GM23338 (cell line): Measurements from ENCODE around the gene ZNF143. TPM values are rescaled to one million over a fixed set of nuclear protein-coding genes. Genes with fewer than 3 reads are reported as not detected.

Source experiments
- ATAC-seq: fragments of 200-7000 bp; cut with Tn5 transposase; 3 replicates; pipeline ENCODE4 v1.9.1; 2020
- DNase-seq: peaks from one replicate; pipeline ENCODE4 v3.0.0-alpha.2; 2015; ENCODE audit warnings: low spot score
- H2AFZ ChIP-seq: fragments of 200-600 bp; sonication (generic); 2 replicates; pipeline ENCODE4 v1.8.0; 2016; ENCODE audit warnings: antibody characterized with exemption, mild to moderate bottlenecking, moderate library complexity
- H3F3A ChIP-seq: fragments of 200-600 bp; sonication (generic); replicated peaks from 2 replicates; pipeline ENCODE4 v1.8.0; 2017; ENCODE audit warnings: antibody characterized with exemption, mixed run types, low read depth
- H3K27ac ChIP-seq: fragments of 200-600 bp; sonication (generic); 2 replicates; pipeline ENCODE4 v1.6.1; 2016; ENCODE audit warnings: low read depth
- H3K27me3 ChIP-seq: fragments of 200-600 bp; sonication (generic); 2 replicates; pipeline ENCODE4 v1.8.0; 2016; ENCODE audit warnings: mild to moderate bottlenecking, mixed run types, moderate library complexity; ENCODE audit not compliant: insufficient read depth
- H3K36me3 ChIP-seq: fragments of 200-600 bp; sonication (generic); 2 replicates; pipeline ENCODE4 v1.8.0; 2016; ENCODE audit warnings: mild to moderate bottlenecking; ENCODE audit not compliant: insufficient read depth
- H3K4me1 ChIP-seq: fragments of 200-600 bp; sonication (generic); 2 replicates; pipeline ENCODE4 v1.8.0; 2016; ENCODE audit warnings: mild to moderate bottlenecking, moderate library complexity; ENCODE audit not compliant: insufficient read depth
- H3K4me2 ChIP-seq: fragments of 200-600 bp; sonication (generic); 2 replicates; pipeline ENCODE4 v1.7.1; 2017; ENCODE audit warnings: mixed run types
- H3K4me3 ChIP-seq: fragments of 200-600 bp; sonication (generic); 2 replicates; pipeline ENCODE4 v1.6.1; 2016; ENCODE audit warnings: mixed run types
- H3K79me2 ChIP-seq: fragments of 200-600 bp; sonication (generic); replicated peaks from 2 replicates; pipeline ENCODE4 v1.8.0; 2017; ENCODE audit warnings: mild to moderate bottlenecking; ENCODE audit not compliant: insufficient read depth
- H3K9me2 ChIP-seq: fragments of 200-600 bp; sonication (generic); 2 replicates; pipeline ENCODE4 v1.8.0; 2017; ENCODE audit not compliant: insufficient read depth
- H4K20me1 ChIP-seq: fragments of 200-600 bp; sonication (generic); replicated peaks from 2 replicates; pipeline ENCODE4 v1.8.0; 2017; ENCODE audit warnings: mild to moderate bottlenecking; ENCODE audit not compliant: insufficient read depth
- H3K27ac Mint-ChIP-seq: 2 replicates; pipeline ENCODE4 v1.8.0; 2020; ENCODE audit warnings: inconsistent platforms, mild to moderate bottlenecking, moderate library complexity, mixed read lengths
- H3K27me3 Mint-ChIP-seq: 3 replicates; pipeline ENCODE4 v1.8.0; 2022; ENCODE audit warnings: low read depth, mild to moderate bottlenecking, moderate library complexity, mixed read lengths, inconsistent platforms; ENCODE audit not compliant: insufficient read depth, poor library complexity
- H3K36me3 Mint-ChIP-seq: 3 replicates; pipeline ENCODE4 v1.8.0; 2021; ENCODE audit warnings: low read depth, mild to moderate bottlenecking, inconsistent platforms, moderate library complexity, mixed read lengths
- H3K4me1 Mint-ChIP-seq: 3 replicates; pipeline ENCODE4 v1.8.0; 2020; ENCODE audit warnings: mild to moderate bottlenecking, inconsistent platforms, mixed read lengths
- H3K4me3 Mint-ChIP-seq: 3 replicates; pipeline ENCODE4 v1.8.0; 2021; ENCODE audit warnings: moderate library complexity, mild to moderate bottlenecking, inconsistent platforms, mixed read lengths
- H3K9me3 Mint-ChIP-seq: 3 replicates; pipeline ENCODE4 v1.8.0; 2020; ENCODE audit warnings: moderate library complexity, mild to moderate bottlenecking, inconsistent platforms, mixed read lengths
- CREB1 ChIP-seq: fragments of 250-450 bp; sonication (Bioruptor Pico); IDR thresholded peaks from 2 replicates; pipeline ENCODE4 v1.5.0; 2020; ENCODE audit warnings: low read depth, mild to moderate bottlenecking, moderate library complexity
- EZH2phosphoT487 ChIP-seq: fragments of 200-600 bp; sonication (generic); IDR thresholded peaks from one replicate; pipeline ENCODE4 v1.8.1; 2018; ENCODE audit warnings: antibody characterized with exemption; ENCODE audit not compliant: unreplicated experiment
- NANOG ChIP-seq: IDR thresholded peaks from 2 replicates; pipeline ENCODE4 v1.6.1; 2016; ENCODE audit warnings: antibody characterized with exemption, borderline replicate concordance
- STAT1 ChIP-seq: IDR thresholded peaks from one replicate; pipeline ENCODE4 v1.6.1; 2016; ENCODE audit warnings: antibody characterized with exemption; ENCODE audit not compliant: unreplicated experiment
- ZNF114 ChIP-seq: fragments of 250-450 bp; sonication (Bioruptor Pico); IDR thresholded peaks from 2 replicates; pipeline ENCODE4 v1.5.0; 2020; ENCODE audit warnings: mild to moderate bottlenecking, moderate library complexity
- ZNF331 ChIP-seq: fragments of 250-450 bp; sonication (Bioruptor Pico); IDR thresholded peaks from 2 replicates; pipeline ENCODE4 v1.5.0; 2020; ENCODE audit warnings: low read depth, mild to moderate bottlenecking, moderate library complexity
- polyA plus RNA-seq: library from polyadenylated mRNA; unstranded; fragments of >200 nt; fragmentation: Nextera tagmentation; extraction: Ambion mirVana; gene quantifications from 2 replicates; pipeline ENCODE4 v1.2.1, GENCODE V29; 2016
- total RNA-seq: library from RNA; depleted of rRNA; stranded (reverse); fragments of >200 nt; shearing (Covaris generic); gene quantifications from 2 replicates; pipeline ENCODE4 v1.2.3, GENCODE V29; 2014
- TF ChIP-seq, protein P1 (sequence below): fragments of 250-450 bp; sonication (Bioruptor Pico); IDR thresholded peaks from 2 replicates; pipeline ENCODE4 v1.5.0; 2020; ENCODE audit warnings: mild to moderate bottlenecking, moderate library complexity
- TF ChIP-seq, protein P2 (sequence below): IDR thresholded peaks from 2 replicates; pipeline ENCODE4 v1.6.1; 2016; ENCODE audit warnings: antibody characterized with exemption
- TF ChIP-seq, protein P3 (sequence below), 2 experiments: fragments of 200-600 bp in 1 of 2; sonication (generic) in 1 of 2; conservative IDR thresholded peaks; 2 replicates each; pipeline versions ENCODE4 v1.5.1 to v1.6.1; 2016 to 2017; ENCODE audit warnings: antibody characterized with exemption in 2 of 2, low read depth in 2 of 2, mild to moderate bottlenecking in 2 of 2, moderate library complexity in 1 of 2

ZNF143 gene
- total and polyA plus RNA-seq, 2 experiments from 2014 or later, result 33.5 to 44.2 TPM

DNA sequence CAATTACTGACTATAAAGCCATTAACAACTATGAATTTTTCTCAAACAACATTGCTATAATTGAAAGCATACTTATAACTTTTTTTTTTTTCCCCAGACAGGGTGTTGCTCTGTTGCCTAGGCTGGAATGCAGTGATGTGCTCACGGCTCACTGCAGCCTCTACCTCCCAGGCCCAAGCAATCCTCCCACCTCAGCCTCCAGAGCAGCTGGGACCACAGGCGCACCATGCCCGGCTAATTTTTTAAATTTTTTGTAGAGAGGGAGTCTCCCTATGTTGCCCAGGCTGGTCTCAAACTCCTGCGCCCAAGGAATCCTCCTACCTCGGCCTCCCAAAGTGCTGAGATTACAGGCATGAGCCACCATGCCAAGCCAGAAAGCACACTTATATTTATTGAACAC, 106.6 kb downstream of the ZNF143 start:
- Mint-ChIP-seq H3K27me3 (peaks cover 22% of the 10 kb centered on the region), H3K4me1 (peaks cover 50% of the 10 kb centered on the region), H3K9me3 (no peaks in the 10 kb centered on the region; the same call in 2 of the 3 replicates), H3K4me3 (no peak overlapping the region), H3K27ac (no peak overlapping the region; the same call in 1 of the 2 replicates), H3K36me3 (no peaks in the 10 kb centered on the region; the same call in 2 of the 3 replicates)
- Histone ChIP-seq H3K9me2 (no peaks in the 10 kb centered on the region), H4K20me1 (no peaks in the 10 kb centered on the region), H3K4me2 (no peak overlapping the region), H3F3A (no peaks in the 10 kb centered on the region), H3K4me1 (peaks cover 35% of the 10 kb centered on the region), H2AFZ (no peak overlapping the region), H3K27me3 (no peaks in the 10 kb centered on the region), H3K79me2 (no peaks in the 10 kb centered on the region), H3K27ac (0 out of 2 replicates have a peak overlapping the region, but pooled peaks have one; percentile 97), H3K36me3 (no peaks in the 10 kb centered on the region), H3K4me3 (no peak overlapping the region)
- TF ChIP-seq STAT1, result no peak
- no peak for ATAC-seq
- DNase-seq, result no peak

DNA sequence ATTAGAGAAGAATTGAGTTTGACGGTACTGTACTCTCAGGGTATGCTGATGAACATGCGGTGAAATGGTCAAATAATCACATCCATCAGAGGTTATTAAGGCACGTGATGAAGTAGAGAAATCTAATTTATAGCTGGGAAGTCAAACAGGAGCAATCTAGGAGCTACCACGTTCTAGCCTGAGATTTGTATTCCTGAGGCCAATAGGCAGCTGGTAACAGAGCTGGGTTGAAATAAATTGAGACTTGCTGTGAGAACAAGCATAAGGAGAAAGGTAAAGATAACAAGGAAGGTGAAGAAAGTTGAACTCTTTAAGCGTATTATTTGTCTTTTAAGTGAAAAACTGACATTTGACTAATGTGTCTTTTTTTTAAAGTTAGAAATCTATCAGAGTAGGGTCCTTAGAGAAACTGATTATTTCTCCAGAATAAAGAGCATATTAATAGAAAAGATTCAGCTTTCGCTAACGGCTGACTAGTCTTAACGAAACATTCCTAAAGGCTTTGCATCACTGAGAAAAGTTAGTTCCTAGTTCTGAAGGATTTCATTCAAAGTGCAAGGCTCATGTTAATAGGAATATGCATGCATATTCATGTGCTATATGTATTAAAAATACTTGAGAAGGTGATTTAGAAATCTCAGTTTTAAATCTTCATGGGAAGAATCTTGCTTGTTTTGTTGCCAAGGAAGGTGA, 107.5 kb downstream of the ZNF143 start:
- Histone ChIP-seq H3K27ac (peak overlapping the region; percentile 97), H3F3A (no peaks in the 10 kb centered on the region), H3K4me1 (peaks cover 35% of the 10 kb centered on the region), H2AFZ (no peak overlapping the region), H3K4me3 (0 out of 2 replicates have a peak overlapping the region, but pooled peaks have one; percentile 1), H3K9me2 (no peaks in the 10 kb centered on the region), H3K27me3 (no peaks in the 10 kb centered on the region), H3K79me2 (no peaks in the 10 kb centered on the region), H3K36me3 (no peaks in the 10 kb centered on the region), H3K4me2 (peak overlapping the region; percentile 65), H4K20me1 (no peaks in the 10 kb centered on the region)
- Mint-ChIP-seq H3K27ac (peak overlapping the region; percentile 97), H3K36me3 (no peaks in the 10 kb centered on the region; the same call in 2 of the 3 replicates), H3K4me3 (peak overlapping the region; percentile 47), H3K27me3 (peaks cover 22% of the 10 kb centered on the region), H3K9me3 (no peaks in the 10 kb centered on the region), H3K4me1 (peaks cover 50% of the 10 kb centered on the region)
- no peak for TF ChIP-seq NANOG
- TF ChIP-seq ZNF114 (CRISPR knock-in tag), result no peak
- TF ChIP-seq ZNF331, result no peak
- TF ChIP-seq CREB1 (CRISPR knock-in tag), result no peak
- TF ChIP-seq, protein P1, sequence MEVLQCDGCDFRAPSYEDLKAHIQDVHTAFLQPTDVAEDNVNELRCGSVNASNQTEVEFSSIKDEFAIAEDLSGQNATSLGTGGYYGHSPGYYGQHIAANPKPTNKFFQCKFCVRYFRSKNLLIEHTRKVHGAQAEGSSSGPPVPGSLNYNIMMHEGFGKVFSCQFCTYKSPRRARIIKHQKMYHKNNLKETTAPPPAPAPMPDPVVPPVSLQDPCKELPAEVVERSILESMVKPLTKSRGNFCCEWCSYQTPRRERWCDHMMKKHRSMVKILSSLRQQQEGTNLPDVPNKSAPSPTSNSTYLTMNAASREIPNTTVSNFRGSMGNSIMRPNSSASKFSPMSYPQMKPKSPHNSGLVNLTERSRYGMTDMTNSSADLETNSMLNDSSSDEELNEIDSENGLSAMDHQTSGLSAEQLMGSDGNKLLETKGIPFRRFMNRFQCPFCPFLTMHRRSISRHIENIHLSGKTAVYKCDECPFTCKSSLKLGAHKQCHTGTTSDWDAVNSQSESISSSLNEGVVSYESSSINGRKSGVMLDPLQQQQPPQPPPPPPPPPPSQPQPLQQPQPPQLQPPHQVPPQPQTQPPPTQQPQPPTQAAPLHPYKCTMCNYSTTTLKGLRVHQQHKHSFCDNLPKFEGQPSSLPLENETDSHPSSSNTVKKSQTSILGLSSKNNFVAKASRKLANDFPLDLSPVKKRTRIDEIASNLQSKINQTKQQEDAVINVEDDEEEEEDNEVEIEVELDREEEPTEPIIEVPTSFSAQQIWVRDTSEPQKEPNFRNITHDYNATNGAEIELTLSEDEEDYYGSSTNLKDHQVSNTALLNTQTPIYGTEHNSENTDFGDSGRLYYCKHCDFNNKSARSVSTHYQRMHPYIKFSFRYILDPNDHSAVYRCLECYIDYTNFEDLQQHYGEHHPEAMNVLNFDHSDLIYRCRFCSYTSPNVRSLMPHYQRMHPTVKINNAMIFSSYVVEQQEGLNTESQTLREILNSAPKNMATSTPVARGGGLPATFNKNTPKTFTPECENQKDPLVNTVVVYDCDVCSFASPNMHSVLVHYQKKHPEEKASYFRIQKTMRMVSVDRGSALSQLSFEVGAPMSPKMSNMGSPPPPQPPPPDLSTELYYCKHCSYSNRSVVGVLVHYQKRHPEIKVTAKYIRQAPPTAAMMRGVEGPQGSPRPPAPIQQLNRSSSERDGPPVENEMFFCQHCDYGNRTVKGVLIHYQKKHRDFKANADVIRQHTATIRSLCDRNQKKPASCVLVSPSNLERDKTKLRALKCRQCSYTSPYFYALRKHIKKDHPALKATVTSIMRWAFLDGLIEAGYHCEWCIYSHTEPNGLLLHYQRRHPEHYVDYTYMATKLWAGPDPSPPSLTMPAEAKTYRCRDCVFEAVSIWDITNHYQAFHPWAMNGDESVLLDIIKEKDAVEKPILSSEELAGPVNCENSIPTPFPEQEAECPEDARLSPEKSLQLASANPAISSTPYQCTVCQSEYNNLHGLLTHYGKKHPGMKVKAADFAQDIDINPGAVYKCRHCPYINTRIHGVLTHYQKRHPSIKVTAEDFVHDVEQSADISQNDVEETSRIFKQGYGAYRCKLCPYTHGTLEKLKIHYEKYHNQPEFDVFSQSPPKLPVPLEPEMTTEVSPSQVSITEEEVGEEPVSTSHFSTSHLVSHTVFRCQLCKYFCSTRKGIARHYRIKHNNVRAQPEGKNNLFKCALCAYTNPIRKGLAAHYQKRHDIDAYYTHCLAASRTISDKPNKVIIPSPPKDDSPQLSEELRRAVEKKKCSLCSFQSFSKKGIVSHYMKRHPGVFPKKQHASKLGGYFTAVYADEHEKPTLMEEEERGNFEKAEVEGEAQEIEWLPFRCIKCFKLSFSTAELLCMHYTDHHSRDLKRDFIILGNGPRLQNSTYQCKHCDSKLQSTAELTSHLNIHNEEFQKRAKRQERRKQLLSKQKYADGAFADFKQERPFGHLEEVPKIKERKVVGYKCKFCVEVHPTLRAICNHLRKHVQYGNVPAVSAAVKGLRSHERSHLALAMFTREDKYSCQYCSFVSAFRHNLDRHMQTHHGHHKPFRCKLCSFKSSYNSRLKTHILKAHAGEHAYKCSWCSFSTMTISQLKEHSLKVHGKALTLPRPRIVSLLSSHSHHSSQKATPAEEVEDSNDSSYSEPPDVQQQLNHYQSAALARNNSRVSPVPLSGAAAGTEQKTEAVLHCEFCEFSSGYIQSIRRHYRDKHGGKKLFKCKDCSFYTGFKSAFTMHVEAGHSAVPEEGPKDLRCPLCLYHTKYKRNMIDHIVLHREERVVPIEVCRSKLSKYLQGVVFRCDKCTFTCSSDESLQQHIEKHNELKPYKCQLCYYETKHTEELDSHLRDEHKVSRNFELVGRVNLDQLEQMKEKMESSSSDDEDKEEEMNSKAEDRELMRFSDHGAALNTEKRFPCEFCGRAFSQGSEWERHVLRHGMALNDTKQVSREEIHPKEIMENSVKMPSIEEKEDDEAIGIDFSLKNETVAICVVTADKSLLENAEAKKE (CRISPR knock-in tag), result no peak
- TF ChIP-seq, protein P2, sequence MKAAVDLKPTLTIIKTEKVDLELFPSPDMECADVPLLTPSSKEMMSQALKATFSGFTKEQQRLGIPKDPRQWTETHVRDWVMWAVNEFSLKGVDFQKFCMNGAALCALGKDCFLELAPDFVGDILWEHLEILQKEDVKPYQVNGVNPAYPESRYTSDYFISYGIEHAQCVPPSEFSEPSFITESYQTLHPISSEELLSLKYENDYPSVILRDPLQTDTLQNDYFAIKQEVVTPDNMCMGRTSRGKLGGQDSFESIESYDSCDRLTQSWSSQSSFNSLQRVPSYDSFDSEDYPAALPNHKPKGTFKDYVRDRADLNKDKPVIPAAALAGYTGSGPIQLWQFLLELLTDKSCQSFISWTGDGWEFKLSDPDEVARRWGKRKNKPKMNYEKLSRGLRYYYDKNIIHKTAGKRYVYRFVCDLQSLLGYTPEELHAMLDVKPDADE, result no peak
- TF ChIP-seq, protein P3, sequence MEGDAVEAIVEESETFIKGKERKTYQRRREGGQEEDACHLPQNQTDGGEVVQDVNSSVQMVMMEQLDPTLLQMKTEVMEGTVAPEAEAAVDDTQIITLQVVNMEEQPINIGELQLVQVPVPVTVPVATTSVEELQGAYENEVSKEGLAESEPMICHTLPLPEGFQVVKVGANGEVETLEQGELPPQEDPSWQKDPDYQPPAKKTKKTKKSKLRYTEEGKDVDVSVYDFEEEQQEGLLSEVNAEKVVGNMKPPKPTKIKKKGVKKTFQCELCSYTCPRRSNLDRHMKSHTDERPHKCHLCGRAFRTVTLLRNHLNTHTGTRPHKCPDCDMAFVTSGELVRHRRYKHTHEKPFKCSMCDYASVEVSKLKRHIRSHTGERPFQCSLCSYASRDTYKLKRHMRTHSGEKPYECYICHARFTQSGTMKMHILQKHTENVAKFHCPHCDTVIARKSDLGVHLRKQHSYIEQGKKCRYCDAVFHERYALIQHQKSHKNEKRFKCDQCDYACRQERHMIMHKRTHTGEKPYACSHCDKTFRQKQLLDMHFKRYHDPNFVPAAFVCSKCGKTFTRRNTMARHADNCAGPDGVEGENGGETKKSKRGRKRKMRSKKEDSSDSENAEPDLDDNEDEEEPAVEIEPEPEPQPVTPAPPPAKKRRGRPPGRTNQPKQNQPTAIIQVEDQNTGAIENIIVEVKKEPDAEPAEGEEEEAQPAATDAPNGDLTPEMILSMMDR (conservative IDR thresholded peaks at IDR 0.05; ENCODE audit: low read depth in 2 of 2), result no peak
- no peak for TF ChIP-seq EZH2phosphoT487
- ATAC-seq (no peak), DNase-seq (no peak)
